AG04450 (cell line): ENCODE measurements around the gene SPATS2L. TPM values are rescaled to one million over a fixed set of nuclear protein-coding genes. Genes with fewer than 3 reads are reported as not detected.
A peak's percentile ranks its signal among the peaks of the same experiment; 100 is the strongest.

ENCODE experiments used
- CTCF ChIA-PET: fragments of 300-600, 350-600 bp; formaldehyde crosslinking; extraction: SDS; loops from one replicate; lab custom pipeline; 2022; ENCODE audit warnings: antibody characterized with exemption, inconsistent platforms; lab: Charles Lee
- POLR2A ChIA-PET: fragments of 350-600 bp; formaldehyde crosslinking; extraction: SDS; loops from one replicate; lab custom pipeline; 2021; ENCODE audit warnings: antibody characterized with exemption, inconsistent platforms; lab: Yijun Ruan, JAX
- DNase-seq: peaks from one replicate; pipeline ENCODE4 v3.0.0-alpha.2; 2011; ENCODE audit warnings: low read depth, low spot score
- H3K27ac ChIP-seq: one replicate; pipeline ENCODE4 v1.5.1; 2012; ENCODE audit warnings: low read depth, low read length, control low read depth
- H3K27me3 ChIP-seq: one replicate; pipeline ENCODE4 v1.6.0; 2012; ENCODE audit warnings: low read length; ENCODE audit not compliant: control insufficient read depth, insufficient read depth
- H3K4me3 ChIP-seq: 2 replicates; pipeline ENCODE4 v1.5.1; 2011; ENCODE audit warnings: mild to moderate bottlenecking, low read depth, low read length, control low read depth
- H3K9me3 ChIP-seq: 2 replicates; pipeline ENCODE4 v1.5.1; 2012; ENCODE audit warnings: low read length; ENCODE audit not compliant: control insufficient read depth, insufficient read depth
- polyA plus RNA-seq: library from polyadenylated mRNA; depleted of rRNA; stranded (reverse); fragments of >200 nt; gene quantifications from 2 replicates; pipeline ENCODE4 v1.2.3, GENCODE V29; 2011
- TF ChIP-seq, protein P1 (sequence below): IDR thresholded peaks from 2 replicates; pipeline ENCODE4 v1.5.1; 2011; ENCODE audit warnings: low read depth, low read length, control low read depth, inconsistent platforms

Gene SPATS2L
- polyA plus RNA-seq, 1 experiment = 361 TPM

DNA sequence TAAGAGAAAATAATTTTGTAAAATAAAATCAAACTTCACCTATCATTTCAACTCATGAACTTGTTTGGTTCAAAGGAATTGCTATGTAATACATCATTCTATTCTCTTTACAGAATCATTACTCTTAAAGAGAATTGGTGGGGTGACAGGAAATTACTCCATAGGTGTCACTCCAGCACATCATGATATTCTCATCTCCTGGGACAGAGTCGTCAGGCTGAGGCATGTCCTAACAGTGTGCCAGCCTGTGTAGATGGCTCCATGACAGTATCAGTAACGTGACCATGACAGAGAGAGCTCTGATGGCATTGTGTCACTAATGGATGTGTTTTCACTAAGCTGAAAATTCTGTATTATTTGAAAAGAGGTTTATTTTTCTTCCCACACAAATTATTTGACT is 13.9 kb downstream of the SPATS2L start:
- Histone ChIP-seq H3K4me3 (no peak overlapping the region), H3K27ac (peak overlapping the region; percentile 33), H3K27me3 (no peaks in the 10 kb centered on the region), H3K9me3 (no peaks in the 10 kb centered on the region)
- ChIA-PET CTCF (interaction anchor here (0.6 to 1.9 kb wide), 6 partner anchors 127 to 346 kb away, joined by 3 to 6 read pairs (median 4); no protein-coding TSS in a partner anchor), POLR2A (interaction anchor here (0.9 kb wide), 1 partner anchor 14 kb away, joined by 3 read pairs; the partner anchor contains the start of gene SPATS2L)
- TF ChIP-seq, protein P1, sequence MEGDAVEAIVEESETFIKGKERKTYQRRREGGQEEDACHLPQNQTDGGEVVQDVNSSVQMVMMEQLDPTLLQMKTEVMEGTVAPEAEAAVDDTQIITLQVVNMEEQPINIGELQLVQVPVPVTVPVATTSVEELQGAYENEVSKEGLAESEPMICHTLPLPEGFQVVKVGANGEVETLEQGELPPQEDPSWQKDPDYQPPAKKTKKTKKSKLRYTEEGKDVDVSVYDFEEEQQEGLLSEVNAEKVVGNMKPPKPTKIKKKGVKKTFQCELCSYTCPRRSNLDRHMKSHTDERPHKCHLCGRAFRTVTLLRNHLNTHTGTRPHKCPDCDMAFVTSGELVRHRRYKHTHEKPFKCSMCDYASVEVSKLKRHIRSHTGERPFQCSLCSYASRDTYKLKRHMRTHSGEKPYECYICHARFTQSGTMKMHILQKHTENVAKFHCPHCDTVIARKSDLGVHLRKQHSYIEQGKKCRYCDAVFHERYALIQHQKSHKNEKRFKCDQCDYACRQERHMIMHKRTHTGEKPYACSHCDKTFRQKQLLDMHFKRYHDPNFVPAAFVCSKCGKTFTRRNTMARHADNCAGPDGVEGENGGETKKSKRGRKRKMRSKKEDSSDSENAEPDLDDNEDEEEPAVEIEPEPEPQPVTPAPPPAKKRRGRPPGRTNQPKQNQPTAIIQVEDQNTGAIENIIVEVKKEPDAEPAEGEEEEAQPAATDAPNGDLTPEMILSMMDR = no peak
- DNase-seq = no peak

DNA sequence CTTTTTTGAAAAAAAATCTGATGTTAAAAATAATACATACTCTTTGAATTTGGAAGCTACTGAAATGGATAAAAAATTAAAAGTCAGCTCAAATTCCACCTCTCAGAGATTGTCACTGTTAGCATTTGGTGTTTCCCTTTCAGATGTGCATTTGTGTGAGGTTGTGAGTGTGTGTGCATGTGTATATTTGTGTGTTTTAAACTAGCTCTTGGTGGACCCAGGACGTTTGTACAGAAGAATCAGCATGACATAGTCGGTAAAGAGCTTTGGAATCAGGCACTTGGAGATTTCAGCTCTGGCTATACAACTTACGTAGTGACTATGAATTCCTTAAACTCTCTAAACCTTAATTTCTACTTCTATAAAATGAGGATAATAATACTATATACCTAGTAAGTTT is 14.5 kb downstream of the SPATS2L start:
- ChIA-PET POLR2A (no interaction called here), CTCF (interaction anchor here (0.6 to 1.2 kb wide), 4 partner anchors 13 to 347 kb away, joined by 3 to 6 read pairs (median 4); no protein-coding TSS in a partner anchor)
- Histone ChIP-seq H3K9me3 (no peaks in the 10 kb centered on the region), H3K27ac (no peak overlapping the region), H3K27me3 (no peaks in the 10 kb centered on the region), H3K4me3 (no peak overlapping the region)
- no peak for DNase-seq
- TF ChIP-seq, protein P1 = no peak

DNA sequence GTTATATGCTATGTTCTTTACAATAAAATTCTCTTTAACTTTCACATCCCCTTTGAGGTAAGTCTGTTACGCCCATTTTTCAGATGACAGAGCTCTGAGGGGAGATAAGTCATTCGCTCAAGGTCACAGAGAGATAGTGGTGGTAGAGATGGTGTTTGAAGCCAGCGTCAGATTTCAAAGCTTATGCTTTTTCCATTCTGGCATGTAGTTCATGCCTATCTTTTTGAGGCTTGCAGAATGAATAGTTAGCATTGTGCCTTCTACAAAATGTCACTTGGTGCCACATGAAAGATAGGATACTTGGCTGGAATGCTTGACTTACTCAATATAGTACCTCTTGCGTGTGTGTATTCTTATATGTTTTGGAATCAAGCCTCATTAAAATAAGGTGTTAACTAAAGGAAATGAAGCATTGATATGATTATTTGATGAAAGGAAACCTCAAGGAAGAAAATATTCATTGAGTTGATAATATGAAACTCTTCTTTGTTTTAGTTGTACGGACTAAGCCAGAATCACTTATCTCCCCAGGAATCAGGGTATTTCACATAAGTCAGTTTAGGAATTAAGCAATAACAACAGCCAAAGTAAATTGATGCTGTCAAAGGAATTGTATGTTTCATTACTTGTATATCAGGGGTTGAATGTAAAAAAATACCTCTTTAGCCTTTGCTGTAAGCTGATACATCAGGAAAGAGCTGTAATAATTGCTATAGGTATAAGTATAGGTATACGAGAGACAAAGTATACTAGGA is 15.5 kb downstream of the SPATS2L start:
- H3K27me3 ChIP-seq = no peaks in the 10 kb centered on the region
- POLR2A ChIA-PET = no interaction called here
- TF ChIP-seq, protein P1 = no peak

DNA sequence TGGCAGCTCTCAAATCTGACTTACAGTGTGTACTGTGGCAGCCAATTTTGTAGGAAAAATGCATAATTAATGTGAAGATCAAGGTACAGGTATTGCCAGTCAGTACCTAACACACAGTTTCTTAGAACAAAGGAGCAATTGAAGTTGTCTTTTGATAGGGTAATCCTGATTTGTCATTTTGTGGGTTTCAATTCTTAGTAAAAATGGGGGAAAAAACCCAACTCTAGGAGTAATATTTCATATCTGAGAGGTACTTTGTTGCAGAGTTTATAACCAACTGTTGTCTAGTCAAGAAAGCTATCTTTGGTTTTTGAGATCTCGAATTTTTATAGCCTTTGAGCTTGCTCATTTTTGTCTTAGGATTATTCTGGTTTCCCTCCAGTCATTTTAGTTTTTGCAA is 16.1 kb downstream of the SPATS2L start:
- no peak overlapping the region for H3K27ac ChIP-seq
- TF ChIP-seq, protein P1 = no peak
- ChIA-PET CTCF (interaction anchor here (1.3 to 1.4 kb wide), 2 partner anchors 337 to 343 kb away, joined by 3 to 4 read pairs; no protein-coding TSS in a partner anchor), POLR2A (no interaction called here)
- no peaks in the 10 kb centered on the region for H3K27me3 ChIP-seq
- H3K9me3 ChIP-seq = no peaks in the 10 kb centered on the region
- no peak overlapping the region for H3K4me3 ChIP-seq
- no peak for DNase-seq

More for the DNA sequence above, 15.5 kb downstream of the SPATS2L start:
- CTCF ChIA-PET = interaction anchor here (1.2 to 1.4 kb wide), 3 partner anchors 14 to 343 kb away, joined by 3 to 4 read pairs (median 4); no protein-coding TSS in a partner anchor
- Histone ChIP-seq H3K9me3 (no peaks in the 10 kb centered on the region), H3K4me3 (no peak overlapping the region), H3K27ac (no peak overlapping the region)
- DNase-seq = no peak

DNA sequence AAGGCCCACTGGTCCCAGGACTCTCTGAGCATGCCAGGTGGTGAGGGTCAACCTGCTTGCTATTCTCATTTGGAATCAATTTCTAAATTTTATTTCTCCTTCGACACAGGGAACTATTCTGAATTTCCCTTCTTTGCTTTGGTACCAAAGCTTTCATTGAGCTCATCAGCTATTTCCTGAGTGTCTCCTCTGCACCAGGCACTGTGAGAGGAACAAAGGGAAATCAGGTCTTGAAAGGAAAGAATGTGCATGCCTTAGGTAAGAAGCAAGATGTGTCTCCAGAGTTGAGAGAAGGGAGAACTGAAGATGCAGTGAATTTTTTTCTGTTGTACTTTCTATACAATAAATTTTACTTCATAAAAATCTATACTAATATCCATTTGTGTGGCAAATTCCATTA is 17.9 kb downstream of the SPATS2L start:
- TF ChIP-seq, protein P1 = no peak
- POLR2A ChIA-PET = no interaction called here
- H3K4me3 ChIP-seq = no peak overlapping the region
- H3K9me3 ChIP-seq = no peaks in the 10 kb centered on the region
- H3K27me3 ChIP-seq = no peaks in the 10 kb centered on the region
- CTCF ChIA-PET = interaction anchor here (1.3 kb wide), 1 partner anchor 156 kb away, joined by 3 read pairs; no protein-coding TSS in a partner anchor
- H3K27ac ChIP-seq = no peak overlapping the region
- no peak for DNase-seq
